Muscle of leg (tissue), 11 donors: ENCODE data around the gene MRPS23. TPM values are rescaled to one million over a fixed set of nuclear protein-coding genes. Genes with fewer than 3 reads are reported as not detected.
A peak's percentile ranks its signal among the peaks of the same experiment; 100 is the strongest.
"Not testable (repeated sequence)": the region's sequence is repeated elsewhere in the genome, so short reads cannot be mapped to it uniquely, and the experiment has no call there.

Experiments
- DNase-seq: peaks from one replicate; pipeline ENCODE4 v3.0.0; 2013
- H3K27ac ChIP-seq: one replicate; pipeline ENCODE4 v1.5.1; 2013; ENCODE audit warnings: mild to moderate bottlenecking, low read length, control low read depth
- H3K27me3 ChIP-seq: one replicate; pipeline ENCODE4 v1.6.1; 2013; ENCODE audit warnings: low read length; ENCODE audit not compliant: control insufficient read depth, insufficient read depth
- H3K36me3 ChIP-seq: one replicate; pipeline ENCODE4 v1.6.1; 2013; ENCODE audit warnings: low read length; ENCODE audit not compliant: control insufficient read depth, insufficient read depth
- H3K4me1 ChIP-seq: one replicate; pipeline ENCODE4 v1.6.1; 2013; ENCODE audit warnings: low read length; ENCODE audit not compliant: control insufficient read depth, insufficient read depth
- H3K4me3 ChIP-seq: one replicate; pipeline ENCODE4 v1.5.1; 2013; ENCODE audit warnings: low read length, control low read depth
- H3K9me3 ChIP-seq: replicated peaks from 2 replicates; pipeline ENCODE4 v1.6.1; 2013; ENCODE audit warnings: low read depth, low read length; ENCODE audit not compliant: control insufficient read depth
- WGBS: methylation state at CpG from one replicate; pipeline ENCODE4 v1.1.5; 2013; ENCODE audit warnings: missing lambda C conversion rate; ENCODE audit not compliant: insufficient coverage; 5-methylcytosine and 5-hydroxymethylcytosine counted together
- polyA plus RNA-seq, 8 donors: library from polyadenylated mRNA; unstranded; fragments of 120-200 nt; gene quantifications; one replicate each; pipeline versions ENCODE4 v1.2.1 to v1.2.3, GENCODE V29; 2013; ENCODE audit warnings: inconsistent platforms in 1 of 8, low replicate concordance in 1 of 8; ENCODE audit not compliant: insufficient read length in 8 of 8, insufficient read depth in 1 of 8
- total RNA-seq: library from RNA; stranded (reverse); fragments of 120-200 nt; gene quantifications from one replicate; pipeline ENCODE4 v1.2.4, GENCODE V29; 2013

Gene MRPS23
- total and polyA plus RNA-seq, 9 donors, result 34.3 to 46.0 (median 41.0) TPM

DNA sequence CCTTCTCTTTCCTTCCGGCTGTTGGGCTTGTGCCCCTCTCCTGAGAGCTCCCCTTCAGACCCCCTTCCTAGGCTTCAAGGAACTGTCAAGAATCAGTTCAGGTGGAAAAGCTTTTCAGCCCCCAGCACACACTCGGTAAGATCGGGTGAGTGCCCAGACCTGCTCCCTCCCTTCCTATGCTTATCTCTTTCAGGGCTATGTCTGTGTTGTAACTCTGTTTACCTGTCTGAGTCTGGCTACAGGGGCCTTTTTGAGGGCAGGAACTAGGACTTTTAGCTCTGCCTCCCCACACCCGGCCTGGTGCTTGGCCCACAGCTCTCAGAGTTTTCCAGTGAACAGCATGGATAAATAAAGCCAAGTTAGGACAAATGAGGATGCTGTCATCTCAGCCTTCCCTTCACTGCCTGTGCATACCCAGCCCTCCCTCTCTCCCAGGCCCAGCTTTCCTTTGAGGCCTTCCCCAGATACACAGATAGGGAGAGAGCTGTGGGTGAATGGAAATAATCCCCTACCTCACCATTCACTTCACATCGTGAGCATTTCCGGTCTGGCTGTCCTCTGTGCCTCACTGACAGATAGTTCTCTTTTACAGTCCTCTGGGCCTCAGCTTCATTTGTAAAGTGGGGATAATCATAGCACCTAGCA is 5.7 kb upstream of the MRPS23 start:
- Histone ChIP-seq H3K27ac (no peak overlapping the region), H3K4me1 (peaks cover 43% of the 10 kb centered on the region), H3K9me3 (no peaks in the 10 kb centered on the region), H3K4me3 (no peak overlapping the region), H3K36me3 (peaks cover 2% of the 10 kb centered on the region), H3K27me3 (peaks cover 4% of the 10 kb centered on the region)
- no peak for DNase-seq
- WGBS, result no CpG with 5 or more reads among the region's 6 CpGs

GRCh38 chr17:57853695-57854094 is 3.9 kb upstream of the MRPS23 start:
- no peak for DNase-seq
- H3K4me3 ChIP-seq, result no peak overlapping the region
- peaks cover 48% of the 10 kb centered on the region for H3K4me1 ChIP-seq

DNA sequence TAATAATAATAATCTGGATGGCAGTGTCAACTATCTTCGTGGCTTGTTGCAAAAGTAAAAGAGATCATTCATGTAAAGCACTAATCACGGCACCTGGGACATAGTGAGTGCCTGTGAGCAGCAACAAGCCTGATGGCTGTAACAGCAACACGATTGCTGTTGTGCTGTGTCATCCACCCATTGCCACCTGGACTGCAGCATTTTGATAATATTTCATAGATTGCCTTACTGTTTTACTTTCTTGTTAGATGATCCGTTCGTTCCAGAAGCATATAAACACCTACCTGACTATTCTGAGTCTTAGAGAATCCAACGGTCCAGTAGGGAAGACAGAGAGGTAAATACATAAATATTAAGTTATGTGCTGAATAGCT is 3.1 kb upstream of the MRPS23 start:
- no peak overlapping the region for H3K4me3 ChIP-seq
- peaks cover 2% of the 10 kb centered on the region for H3K27me3 ChIP-seq
- H3K9me3 ChIP-seq, result no peaks in the 10 kb centered on the region
- H3K36me3 ChIP-seq, result peaks cover 1% of the 10 kb centered on the region
- H3K27ac ChIP-seq, result peak overlapping the region; percentile 87
- no CpG with 5 or more reads among the region's 6 CpGs for WGBS
- H3K4me1 ChIP-seq, result peaks cover 43% of the 10 kb centered on the region
- DNase-seq, result no peak

More at GRCh38 chr17:57853695-57854094, 3.9 kb upstream of the MRPS23 start:
- Histone ChIP-seq H3K27ac (no peak overlapping the region), H3K9me3 (no peaks in the 10 kb centered on the region), H3K27me3 (peaks cover 2% of the 10 kb centered on the region), H3K36me3 (no peaks in the 10 kb centered on the region)
- 66% methylated on average over 7 of the region's 8 CpGs for WGBS

DNA sequence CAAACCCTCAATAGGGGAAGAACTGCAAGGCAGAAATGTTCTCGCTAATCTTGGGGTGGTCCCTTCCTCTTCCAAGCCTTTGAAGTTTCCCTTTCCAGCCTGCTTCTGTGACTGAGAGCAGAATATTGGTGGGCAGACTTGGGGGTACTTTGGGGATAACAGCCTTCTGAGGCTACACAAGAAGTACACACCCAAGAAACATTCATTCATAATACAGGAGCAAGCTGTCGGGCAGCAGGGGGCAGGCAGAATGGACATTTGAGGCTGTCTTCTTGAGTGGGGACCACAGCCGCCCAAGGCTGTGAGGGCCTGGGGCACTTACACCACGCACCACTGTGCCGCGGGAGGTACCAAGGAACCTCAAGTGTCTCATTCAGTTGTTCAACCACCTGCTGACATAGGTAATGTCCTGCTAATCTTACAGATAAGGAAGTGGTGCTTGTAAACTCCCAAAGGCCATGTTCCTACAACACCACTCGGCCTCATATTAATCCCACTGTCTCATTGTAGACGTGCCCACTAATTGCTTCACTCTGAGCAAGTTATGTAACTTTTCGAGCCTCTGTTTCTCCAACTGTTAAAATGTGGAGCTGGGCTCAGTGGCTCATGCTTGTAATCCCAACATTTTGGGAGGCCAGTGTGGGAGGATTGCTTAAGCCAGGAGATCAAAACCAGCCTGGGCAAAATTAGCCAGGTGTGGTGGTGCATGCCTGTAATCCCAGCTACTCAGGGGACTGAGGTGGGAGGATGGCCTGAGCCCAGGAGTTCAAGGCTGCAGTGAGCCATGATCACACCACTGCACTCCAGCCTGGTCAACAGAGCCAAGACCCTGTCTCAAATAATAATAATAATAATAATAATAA is 2.5 kb upstream of the MRPS23 start:
- Histone ChIP-seq H3K9me3 (no peaks in the 10 kb centered on the region), H3K27ac (peak overlapping the region; percentile 87), H3K4me1 (peaks cover 43% of the 10 kb centered on the region), H3K27me3 (peaks cover 2% of the 10 kb centered on the region), H3K4me3 (no peak overlapping the region), H3K36me3 (peaks cover 5% of the 10 kb centered on the region)
- DNase-seq, result no peak
- WGBS, result 72% methylated on average over 4 of the region's 9 CpGs

DNA sequence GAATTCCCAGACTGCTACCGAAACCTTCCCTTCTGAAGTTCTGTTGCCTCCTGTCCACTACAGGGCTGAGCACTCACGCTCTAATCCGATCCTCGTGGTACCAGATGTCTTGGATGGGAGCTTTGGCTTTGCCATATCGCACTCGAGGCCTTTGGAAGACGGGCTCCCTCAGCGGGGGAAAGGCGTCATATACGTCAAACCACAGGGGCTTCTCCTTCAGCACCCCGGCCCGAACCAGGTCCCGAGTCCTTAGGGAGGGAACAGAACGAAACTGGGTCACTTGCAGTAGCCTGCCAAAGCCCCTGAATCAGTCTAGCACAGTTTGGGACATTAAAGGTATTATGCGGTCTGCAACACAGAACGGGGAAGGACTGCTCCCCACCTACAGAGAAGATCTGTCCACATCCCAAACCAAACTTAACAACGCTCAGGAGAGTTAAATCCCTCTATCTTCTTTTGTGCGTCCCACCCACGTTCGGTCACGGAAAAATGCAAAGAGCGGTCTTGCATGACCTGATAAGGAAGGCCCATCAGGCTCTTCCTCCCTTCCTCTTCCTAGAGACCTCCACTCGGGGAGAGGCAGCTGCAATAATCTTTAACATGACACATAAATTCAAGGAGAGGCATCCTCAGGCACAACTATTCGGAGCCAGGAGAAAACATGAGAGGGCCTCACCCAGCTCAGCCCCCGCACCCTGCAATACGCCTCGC is 526 bp downstream of the MRPS23 start:
- WGBS, result 11% methylated on average over 21 of the region's 27 CpGs
- Histone ChIP-seq H3K27me3 (no peaks in the 10 kb centered on the region), H3K4me3 (peak overlapping the region; percentile 89), H3K4me1 (peaks cover 36% of the 10 kb centered on the region), H3K9me3 (no peaks in the 10 kb centered on the region), H3K36me3 (peaks cover 17% of the 10 kb centered on the region), H3K27ac (peak overlapping the region; percentile 80)
- DNase-seq, result no peak

DNA sequence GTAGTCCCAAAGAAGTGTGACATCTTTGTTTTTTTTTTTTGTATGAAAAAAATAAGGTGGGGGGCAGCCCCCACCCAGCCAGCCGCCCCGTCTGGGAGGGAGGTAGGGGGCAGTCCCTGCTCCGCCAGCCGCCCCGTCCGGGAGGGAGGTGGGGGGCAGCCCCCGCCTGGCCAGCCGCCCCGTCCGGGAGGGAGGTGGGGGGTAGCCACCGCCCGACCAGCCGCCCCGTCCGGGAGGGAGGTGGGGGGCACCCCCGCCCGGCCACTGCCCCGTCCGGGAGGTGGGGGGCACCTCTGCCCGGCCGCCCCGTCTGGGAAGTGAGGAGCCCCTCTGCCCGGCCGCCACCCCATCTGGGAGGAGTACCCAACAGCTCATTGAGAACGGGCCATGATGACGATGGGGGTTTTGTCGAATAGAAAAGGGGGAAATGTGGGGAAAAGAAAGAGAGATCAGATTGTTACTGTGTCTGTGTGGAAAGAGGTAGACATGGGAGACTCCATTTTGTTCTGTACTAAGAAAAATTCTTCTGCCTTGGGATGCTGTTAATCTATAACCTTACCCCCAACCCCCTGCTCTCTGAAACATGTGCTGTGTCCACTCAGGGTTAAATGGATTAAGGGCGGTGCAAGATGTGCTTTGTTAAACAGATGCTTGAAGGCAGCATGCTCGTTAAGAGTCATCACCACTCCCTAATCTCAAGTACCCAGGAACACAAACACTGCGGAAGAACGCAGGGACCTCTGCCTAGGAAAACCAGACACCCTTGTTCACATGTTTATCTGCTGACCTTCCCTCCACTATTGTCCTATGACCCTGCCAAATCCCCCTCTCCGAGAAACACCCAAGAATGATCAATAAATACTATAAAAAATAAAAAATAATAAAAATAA is 3.5 kb downstream of the MRPS23 start:
- WGBS, result 88% methylated on average over 17 of the region's 32 CpGs
- DNase-seq, H3K4me3 ChIP-seq, H3K9me3 ChIP-seq, H3K27me3 ChIP-seq, H3K27ac ChIP-seq: not testable (repeated sequence)
- peaks cover 17% of the 10 kb centered on the region for H3K36me3 ChIP-seq
- H3K4me1 ChIP-seq, result peaks cover 11% of the 10 kb centered on the region

- DNase-seq, result no peak
- Histone ChIP-seq H3K4me1 (no peaks in the 10 kb centered on the region), H3K27ac (no peak overlapping the region), H3K36me3 (peaks cover 31% of the 10 kb centered on the region), H3K27me3 (no peaks in the 10 kb centered on the region), H3K4me3 (no peak overlapping the region), H3K9me3 (no peaks in the 10 kb centered on the region)
- no CpG with 5 or more reads among the region's 1 CpG for WGBS
Measured at GRCh38 chr17:57842280-57842679, 7.6 kb downstream of the MRPS23 start.

- peaks cover 24% of the 10 kb centered on the region for H3K36me3 ChIP-seq
- H3K27me3 ChIP-seq, result no peaks in the 10 kb centered on the region
- H3K4me1 ChIP-seq, result no peaks in the 10 kb centered on the region
- no peak overlapping the region for H3K4me3 ChIP-seq
- H3K9me3 ChIP-seq, result no peaks in the 10 kb centered on the region
- 100% methylated on average over 3 of the region's 6 CpGs for WGBS
- no peak overlapping the region for H3K27ac ChIP-seq
- DNase-seq, result no peak
Measured at GRCh38 chr17:57839571-57839923, 10.3 kb downstream of the MRPS23 start.

DNA sequence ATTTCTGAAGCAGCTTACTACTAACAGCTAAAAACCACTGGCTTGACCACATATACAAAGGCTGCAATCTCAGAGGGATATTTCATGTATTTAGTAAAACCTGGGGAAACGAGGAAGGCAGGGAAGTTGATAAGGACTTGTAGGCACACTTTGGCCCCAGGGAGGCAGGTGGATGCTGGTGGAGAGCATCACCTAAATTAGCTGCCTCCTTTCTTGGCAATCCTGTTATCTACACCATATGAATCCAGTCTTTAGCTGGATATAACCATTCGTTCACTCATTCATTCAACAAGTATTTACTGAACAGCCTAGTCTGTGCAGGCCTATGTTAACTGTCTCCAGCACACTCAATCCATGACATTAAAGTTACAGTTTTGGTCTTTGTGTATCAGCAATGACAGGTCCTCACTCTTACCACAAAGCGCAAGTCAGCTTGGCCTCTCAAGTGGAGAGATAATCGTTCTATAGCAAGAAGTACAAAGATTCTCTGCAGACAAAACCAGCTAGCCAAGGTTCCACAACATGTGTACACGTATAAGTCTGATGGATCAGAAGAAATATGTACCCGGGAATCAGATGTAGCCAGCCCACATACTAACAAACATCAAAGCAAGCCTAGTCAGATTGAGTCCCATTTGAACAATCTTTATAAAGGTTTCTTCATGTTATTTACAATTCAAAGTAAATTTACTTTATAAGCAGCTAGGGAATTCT is 10.8 kb downstream of the MRPS23 start:
- Histone ChIP-seq H3K27me3 (no peaks in the 10 kb centered on the region), H3K36me3 (peaks cover 24% of the 10 kb centered on the region), H3K27ac (no peak overlapping the region), H3K9me3 (no peaks in the 10 kb centered on the region), H3K4me3 (no peak overlapping the region), H3K4me1 (no peaks in the 10 kb centered on the region)
- no peak for DNase-seq
- no CpG with 5 or more reads among the region's 6 CpGs for WGBS
